ENCODE data around the gene FNBP1L. TPM values are rescaled to one million over a fixed set of nuclear protein-coding genes. Genes with fewer than 3 reads are reported as not detected.

Gene FNBP1L
- total and polyA plus RNA-seq, 2 of the 8 experiments (the other 6 are each of a cell fraction or from before 2014, with no cell fraction given), result 48.9 to 95.9 TPM

DNA sequence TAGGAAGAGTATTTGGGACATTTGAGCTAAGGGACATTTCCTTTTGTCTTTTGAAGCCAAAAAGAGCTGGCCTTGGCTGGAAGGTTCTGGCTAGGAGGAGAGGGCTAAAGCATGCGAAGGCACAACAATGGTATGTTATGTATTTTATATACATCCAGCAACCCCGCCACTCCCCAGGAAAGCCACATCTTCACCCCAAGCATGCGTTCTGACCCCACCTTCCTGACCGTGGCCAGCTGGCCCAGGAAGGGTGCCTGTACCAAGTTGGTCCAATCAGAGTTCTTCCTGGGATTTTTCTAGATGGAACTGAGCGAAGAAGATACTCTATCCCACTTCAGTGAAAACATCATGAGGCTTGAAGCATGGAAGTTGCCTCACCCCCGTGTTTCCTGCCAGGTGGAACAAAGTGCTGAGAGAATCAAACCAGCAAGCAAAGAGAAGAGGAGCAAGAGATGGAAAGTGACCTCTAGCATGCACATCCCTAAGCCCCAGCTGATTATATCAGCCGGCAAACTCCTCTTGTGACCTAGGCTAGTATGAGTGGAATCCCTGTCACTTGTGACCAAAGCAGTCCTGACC is 151.0 kb downstream of the FNBP1L start:
- Histone ChIP-seq H3K23me2 (ENCODE audit: low read depth, low read length) (no peaks in the 10 kb centered on the region), H3K79me1 (ENCODE audit: low read depth, low read length) (peaks cover 3% of the 10 kb centered on the region; the same call in 1 of the 2 replicates), H3K79me2 (ENCODE audit: control insufficient read depth in 1 of 2, insufficient read depth in 2 of 2, low read length in 2 of 2) (no peaks in the 10 kb centered on the region; a peak in 1 of 4 replicates), H3K4me3 (ENCODE audit: extremely low read depth in 1 of 4, insufficient read depth in 2 of 4, low read depth in 3 of 4, low read length in 4 of 4) (no peak overlapping the region), H2BK120ac (replicated peaks; ENCODE audit: low read depth, low read length) (no peak overlapping the region), H2BK15ac (ENCODE audit: low read length) (no peak overlapping the region), H2AK5ac (ENCODE audit: low read depth, low read length) (no peak overlapping the region), H4K20me1 (replicated peaks in 1 of 2; ENCODE audit: control insufficient read depth in 1 of 2, insufficient read depth in 2 of 2, low read length in 2 of 2) (peaks cover 0 to 2% of the 10 kb centered on the region in 2 experiments), H3K36me3 (ENCODE audit: control insufficient read depth in 2 of 4, insufficient read depth in 4 of 4, low read length in 3 of 4) (no peaks in the 10 kb centered on the region), H4K5ac (ENCODE audit: insufficient read length, low read depth, low read length) (no peak overlapping the region), H2BK12ac (ENCODE audit: low read depth, low read length) (no peak overlapping the region), H3K27ac (ENCODE audit: low read depth, low read length) (no peak overlapping the region), H3K9me3 (ENCODE audit: insufficient read depth in 2 of 2, low read depth in 1 of 2, low read length in 1 of 2) (no peaks in the 10 kb centered on the region), H3K9ac (replicated peaks in 1 of 4; ENCODE audit: extremely low read depth in 1 of 4, low read depth in 3 of 4, low read length in 3 of 4) (no peak overlapping the region), H3K18ac (ENCODE audit: extremely low read depth, low read length) (no peak overlapping the region), H3K56ac (replicated peaks; ENCODE audit: insufficient read length, low read depth, low read length) (no peak overlapping the region), H3K4ac (replicated peaks; ENCODE audit: insufficient read length, low read depth, low read length) (no peak overlapping the region), H2BK20ac (ENCODE audit: low read length) (no peak overlapping the region), H3K4me2 (ENCODE audit: insufficient read depth in 1 of 2, low read depth in 2 of 2, low read length in 2 of 2) (no peak overlapping the region), H2BK5ac (ENCODE audit: low read depth, low read length) (no peak overlapping the region), H4K91ac (replicated peaks; ENCODE audit: insufficient read length, low read length) (no peak overlapping the region), H4K8ac (ENCODE audit: extremely low read depth, insufficient read depth, low read length) (no peak overlapping the region; the same call in 1 of the 2 replicates), H3K14ac (ENCODE audit: insufficient read length) (no peak overlapping the region), H3K4me1 (replicated peaks in 1 of 4; ENCODE audit: control insufficient read depth in 3 of 4, insufficient read depth in 4 of 4, low read length in 3 of 4) (peaks cover 2 to 14% (median 10%) of the 10 kb centered on the region in 4 experiments; a peak in 6 of 7 replicates), H2AFZ (ENCODE audit: low read length) (no peak overlapping the region), H3K23ac (ENCODE audit: insufficient read length) (no peak overlapping the region), H3K27me3 (replicated peaks in 1 of 4; ENCODE audit: control insufficient read depth in 3 of 4, extremely low read depth in 1 of 4, insufficient read depth in 3 of 4, low read length in 3 of 4) (no peaks in the 10 kb centered on the region)
- ChIA-PET CTCF (ENCODE audit: partially characterized antibody) (interaction anchor here (0.7 to 1.6 kb wide), 7 partner anchors 14 to 294 kb away, joined by 3 to 6 read pairs (median 3); no protein-coding TSS in a partner anchor), POLR2A (ENCODE audit: partially characterized antibody) (interaction anchor here (0.8 kb wide), 2 partner anchors 12 to 19 kb away, joined by 3 to 5 read pairs; no protein-coding TSS in a partner anchor)
- FAIRE-seq (no peak), DNase-seq (ENCODE audit: low read depth in 1 of 2, low spot score in 2 of 2) (no peak)
- WGBS, 2 experiments (ENCODE audit: extremely low coverage in 1 of 2, insufficient coverage in 1 of 2, insufficient read length in 1 of 2, insufficient replicate concordance in 2 of 2, low coverage in 1 of 2, low lambda C conversion rate in 2 of 2, missing lambda C conversion rate in 1 of 2), result 89% methylated on average over 7 of the region's 7 CpGs; no CpG with 5 or more reads in 1 of the 2 experiments
- no peak for TF ChIP-seq RAD21 (IDR thresholded peaks at IDR 0.05 in 1 of 2, conservative IDR thresholded peaks at IDR 0.05 in 1 of 2; ENCODE audit: low read depth in 2 of 2, low read length in 2 of 2)
- TF ChIP-seq, protein P1, sequence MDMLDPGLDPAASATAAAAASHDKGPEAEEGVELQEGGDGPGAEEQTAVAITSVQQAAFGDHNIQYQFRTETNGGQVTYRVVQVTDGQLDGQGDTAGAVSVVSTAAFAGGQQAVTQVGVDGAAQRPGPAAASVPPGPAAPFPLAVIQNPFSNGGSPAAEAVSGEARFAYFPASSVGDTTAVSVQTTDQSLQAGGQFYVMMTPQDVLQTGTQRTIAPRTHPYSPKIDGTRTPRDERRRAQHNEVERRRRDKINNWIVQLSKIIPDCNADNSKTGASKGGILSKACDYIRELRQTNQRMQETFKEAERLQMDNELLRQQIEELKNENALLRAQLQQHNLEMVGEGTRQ (IDR thresholded peaks at IDR 0.05; ENCODE audit: low read length), result no peak
- TF ChIP-seq JUN (IDR thresholded peaks at IDR 0.05; ENCODE audit: low read depth, low read length), result no peak
- TF ChIP-seq PHF8 (conservative IDR thresholded peaks at IDR 0.05; ENCODE audit: low read depth, low read length), result no peak
- no peak for TF ChIP-seq SIN3A (conservative IDR thresholded peaks at IDR 0.05 in 1 of 2, IDR thresholded peaks at IDR 0.05 in 1 of 2; ENCODE audit: low read depth in 1 of 2, low read length in 2 of 2)
- TF ChIP-seq CTBP2 (IDR thresholded peaks at IDR 0.05; ENCODE audit: borderline replicate concordance, insufficient read depth, insufficient read length, low read length), result no peak
- TF ChIP-seq SIRT6 (IDR thresholded peaks at IDR 0.05; ENCODE audit: low read length), result no peak
- TF ChIP-seq EGR1 (IDR thresholded peaks at IDR 0.05; ENCODE audit: borderline replicate concordance, low read depth, low read length), result no peak
- TF ChIP-seq BACH1 (IDR thresholded peaks at IDR 0.05; ENCODE audit: low read length), result no peak
- no peak for TF ChIP-seq EZH2 (IDR thresholded peaks at IDR 0.05; ENCODE audit: low read depth, low read length, severe bottlenecking)
- no peak for TF ChIP-seq HDAC2 (IDR thresholded peaks at IDR 0.05; ENCODE audit: borderline replicate concordance in 1 of 2, low read depth in 2 of 2, low read length in 2 of 2)

All from H1 (cell line).